NCI-H774 (cell line): ENCODE results near the gene GUCA2B.

Experiments
- DNase-seq: peaks from one replicate; lab custom pipeline; 2025; lab: John Stamatoyannopoulos, UW

GUCA2B gene

GRCh38 chr1:42167611-42168390, 14.6 kb downstream of the GUCA2B start:
- no peak for DNase-seq

GRCh38 chr1:42168391-42168670, 15.1 kb downstream of the GUCA2B start:
- DNase-seq: no peak

DNA sequence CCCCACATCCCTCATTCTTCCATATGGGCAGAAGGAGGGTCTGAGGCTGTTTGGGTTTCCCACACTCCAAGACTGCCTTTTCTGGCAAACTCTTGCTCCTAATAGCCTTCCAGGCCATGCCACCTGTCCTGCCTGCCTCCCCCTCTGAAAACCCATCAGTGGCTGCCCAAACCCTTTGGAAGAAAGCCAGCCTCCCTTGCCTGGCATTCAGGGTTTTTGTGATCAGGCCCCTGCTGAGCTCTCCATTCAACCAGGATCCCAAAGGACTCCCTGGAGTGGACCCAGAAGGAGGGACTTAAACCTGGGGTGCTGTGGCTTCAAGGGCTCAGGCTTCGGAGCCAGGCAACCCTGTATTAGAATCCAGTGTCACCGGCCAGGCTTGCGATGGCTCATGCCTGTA, 15.6 kb downstream of the GUCA2B start:
- DNase-seq: no peak

- DNase-seq: no peak
Observed at GRCh38 chr1:42170779-42171621, 17.8 kb downstream of the GUCA2B start.

- no peak for DNase-seq
Observed at GRCh38 chr1:42171679-42172266, 18.6 kb downstream of the GUCA2B start.

DNA sequence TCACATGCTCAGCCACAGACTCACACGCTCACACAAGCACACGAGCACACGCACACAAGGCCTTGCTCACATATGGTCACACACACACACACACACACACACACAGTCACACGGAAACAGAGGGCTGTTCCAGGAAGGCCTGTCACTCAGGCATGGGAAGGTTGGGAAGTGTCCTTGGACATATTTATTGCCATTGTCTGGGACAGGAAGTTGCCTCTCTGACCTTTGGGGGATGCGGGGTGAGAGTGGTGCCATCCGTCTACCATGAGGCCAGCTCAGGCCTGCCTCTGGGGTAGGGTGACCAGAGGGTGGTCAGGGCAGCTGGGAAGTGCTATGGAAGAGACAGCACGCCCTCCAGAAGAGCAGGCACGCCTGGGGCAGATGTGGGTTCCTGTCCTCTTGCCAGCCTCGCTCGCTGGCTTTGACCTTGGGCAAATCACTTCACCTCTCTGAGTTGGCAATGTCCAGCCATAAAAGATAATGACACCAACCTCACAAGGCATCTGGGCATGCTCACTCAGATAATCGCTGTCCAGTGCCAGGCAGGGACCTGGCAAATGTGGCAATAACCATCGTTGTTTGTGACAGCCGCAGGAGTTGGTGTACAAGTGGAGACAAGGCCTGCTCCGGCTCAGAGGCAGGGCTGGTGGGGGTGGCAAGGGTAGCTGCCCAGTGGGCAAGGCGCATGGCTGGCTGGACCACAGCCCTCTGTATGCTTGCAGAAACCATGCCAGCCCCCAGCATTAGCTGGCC, 19.3 kb downstream of the GUCA2B start:
- DNase-seq: no peak

DNA sequence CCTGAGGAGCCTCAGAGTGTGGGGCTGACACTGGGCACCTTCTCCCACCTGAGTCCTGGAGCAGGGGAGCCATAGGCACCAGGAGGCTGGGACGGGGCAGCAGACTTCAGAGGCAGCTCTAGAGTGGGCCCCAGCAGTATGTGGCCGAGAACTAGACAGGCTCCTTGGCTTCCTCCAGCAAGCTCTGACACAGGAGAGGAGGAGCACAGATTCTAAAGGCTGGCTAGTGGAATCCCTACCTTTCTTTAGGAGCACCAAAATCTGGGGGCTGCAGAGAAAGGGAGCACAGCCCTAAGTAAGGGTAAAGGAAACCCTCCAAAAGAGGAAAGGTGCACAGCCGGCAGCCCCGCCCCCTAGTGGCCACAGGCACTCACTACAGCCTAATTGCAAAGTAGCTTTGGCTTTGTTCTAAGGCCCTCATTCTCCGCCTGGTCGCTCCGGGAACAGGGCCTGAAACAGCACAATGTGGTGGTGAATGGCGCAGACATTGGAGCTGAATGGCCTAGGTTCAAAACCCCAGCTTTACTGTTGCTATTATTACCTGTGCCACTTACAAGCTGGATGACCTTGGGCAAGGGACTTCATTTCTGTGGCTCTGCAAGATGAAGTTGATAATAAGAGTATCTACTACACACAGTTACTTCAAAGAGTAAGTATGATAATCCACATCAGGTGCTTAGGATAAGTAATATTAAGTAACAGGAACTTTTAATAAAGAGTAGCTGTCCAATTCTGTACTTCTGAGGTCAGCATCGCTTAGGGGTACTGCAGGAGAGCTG, 20.1 kb downstream of the GUCA2B start:
- DNase-seq: peak; percentile 56

GRCh38 chr1:42173961-42174735, 20.9 kb downstream of the GUCA2B start:
- no peak for DNase-seq

DNA sequence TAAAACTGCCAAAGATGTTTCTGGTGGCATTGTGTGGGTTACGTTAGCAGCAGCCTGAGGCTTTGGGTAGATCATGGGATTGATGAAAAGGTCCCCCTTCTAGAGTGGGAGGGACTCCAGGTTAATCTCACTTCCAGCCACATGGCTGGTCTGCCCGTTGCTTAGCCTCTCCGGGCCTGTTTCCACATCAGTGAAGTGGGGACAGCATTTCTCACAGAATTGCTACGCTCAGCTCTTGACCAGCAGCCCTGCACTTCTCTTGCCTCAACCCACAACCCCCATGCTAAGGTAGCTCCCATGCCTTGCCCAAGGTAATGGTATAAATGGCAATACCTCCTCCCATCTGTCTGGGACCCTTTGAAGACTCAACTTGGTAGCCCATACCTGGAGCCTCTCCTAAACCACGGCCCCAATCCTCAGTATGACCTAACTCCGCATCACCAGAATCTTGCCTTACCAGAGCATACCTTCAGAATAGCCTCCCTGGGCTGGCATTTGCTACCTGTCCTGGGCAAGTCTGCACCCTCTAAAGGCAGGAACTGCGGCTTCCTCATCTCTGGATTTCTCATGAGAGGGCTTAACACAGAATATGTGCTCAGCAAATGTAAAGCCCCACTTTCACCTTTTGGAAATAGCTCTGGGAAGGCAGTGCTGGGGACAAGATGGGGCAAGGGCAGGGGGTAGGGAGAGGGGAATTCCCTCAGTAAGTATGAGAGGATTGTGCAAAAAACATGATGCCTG, 22.3 kb downstream of the GUCA2B start:
- DNase-seq: no peak

- peak; percentile 66 for DNase-seq
Observed at GRCh38 chr1:42176902-42177519, 23.8 kb downstream of the GUCA2B start.

- DNase-seq: peak; percentile 69
Observed at GRCh38 chr1:42177541-42177981, 24.4 kb downstream of the GUCA2B start.

DNA sequence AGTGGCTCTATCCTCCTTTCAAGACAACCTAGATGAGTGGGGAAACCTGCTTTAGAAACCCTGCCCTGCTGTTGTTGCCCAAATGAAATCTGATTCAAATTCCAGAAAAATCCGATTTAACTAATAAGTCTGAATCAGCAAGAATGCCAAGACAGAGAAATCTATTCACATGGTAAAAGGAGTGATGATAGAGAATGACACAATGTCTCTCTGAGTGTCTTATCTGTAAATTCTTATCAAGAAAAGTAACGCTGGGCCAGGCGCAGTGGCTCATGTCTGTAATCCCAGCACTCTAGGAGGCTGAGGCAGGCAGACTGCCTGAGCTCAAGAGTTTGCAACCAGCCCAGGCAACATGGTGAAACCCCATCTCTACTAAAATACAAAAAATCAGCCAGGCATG, 25.0 kb downstream of the GUCA2B start:
- DNase-seq: no peak

DNA sequence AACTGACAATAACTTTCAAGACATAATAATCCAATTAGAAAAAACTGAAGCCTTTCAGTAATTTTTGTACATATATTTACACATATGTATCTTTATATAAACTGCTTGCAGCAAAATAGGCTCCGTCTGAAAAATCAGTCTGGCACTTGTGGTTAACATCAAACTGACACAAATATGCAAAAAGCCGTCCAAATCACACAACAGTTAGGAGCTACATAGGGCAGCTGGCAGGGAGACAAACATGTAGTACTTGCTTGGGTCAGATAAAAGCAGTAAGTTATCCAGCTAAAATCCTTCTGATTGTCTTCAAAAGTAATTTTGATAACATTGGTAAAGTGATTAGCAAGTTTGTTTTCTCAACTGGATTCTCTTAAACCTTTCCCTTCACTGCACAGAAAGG, 26.1 kb downstream of the GUCA2B start:
- DNase-seq: no peak

DNA sequence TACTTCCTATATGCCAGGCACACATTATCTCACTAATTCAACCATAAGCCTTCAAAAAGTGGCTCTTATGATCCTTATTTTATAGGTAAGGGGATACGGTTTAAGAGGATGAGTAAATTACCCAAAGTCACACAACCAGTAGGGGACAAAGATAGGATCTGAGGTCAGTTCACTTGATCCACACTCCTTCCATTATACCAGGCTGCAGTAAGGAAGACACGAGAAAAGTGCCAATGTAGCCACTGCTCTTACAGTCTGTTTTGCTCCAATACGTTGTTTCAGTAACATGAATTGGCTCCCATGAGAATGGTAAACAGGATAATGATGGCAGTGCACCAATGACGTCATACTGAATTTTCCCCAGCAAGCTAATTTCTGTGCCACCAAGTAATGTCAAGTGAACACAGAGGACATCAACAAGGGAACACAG, 26.7 kb downstream of the GUCA2B start:
- DNase-seq: no peak

GRCh38 chr1:42181687-42182086, 28.5 kb downstream of the GUCA2B start:
- DNase-seq: no peak

GRCh38 chr1:42183210-42183956, 30.2 kb downstream of the GUCA2B start:
- no peak for DNase-seq

DNA sequence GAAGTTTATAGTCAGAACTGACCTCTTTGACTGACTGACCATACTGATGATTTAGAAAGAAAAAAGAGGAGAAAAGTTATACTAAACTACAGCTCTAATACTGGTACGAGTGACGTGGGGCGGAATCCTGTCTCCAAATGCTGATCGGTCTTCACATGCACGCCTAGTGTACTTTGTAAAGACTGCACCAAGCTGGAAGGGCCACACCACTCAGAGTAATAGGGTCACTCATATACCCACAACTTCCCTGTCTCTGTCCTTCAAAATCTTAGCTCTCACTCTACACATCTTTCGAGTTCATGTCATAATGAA, 30.7 kb downstream of the GUCA2B start:
- no peak for DNase-seq

DNA sequence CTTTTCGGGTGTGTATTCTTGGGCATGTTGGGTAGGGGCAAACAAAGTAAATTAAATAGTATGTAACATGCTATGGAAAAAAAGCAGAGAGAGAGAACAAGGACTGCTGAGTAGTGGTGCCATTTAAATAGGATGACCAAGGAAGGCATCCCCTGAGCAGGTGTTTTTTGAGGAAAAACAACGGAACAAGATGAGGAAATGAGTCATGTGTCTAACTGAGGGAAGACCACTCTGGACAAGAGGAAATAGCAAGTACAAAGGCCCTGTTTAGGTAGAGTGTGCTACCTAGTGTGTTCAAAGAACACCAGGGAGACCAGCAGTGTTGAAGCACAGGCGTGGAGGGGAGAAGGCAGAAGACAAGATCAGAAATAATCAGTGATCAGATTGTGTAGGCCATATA, 31.4 kb downstream of the GUCA2B start:
- no peak for DNase-seq

GRCh38 chr1:42186152-42186551, 32.9 kb downstream of the GUCA2B start:
- DNase-seq: no peak
